AG09319 (cell line): Measurements from ENCODE around the gene CLEC16A.
"Not testable (repeated sequence)": the region's sequence is repeated elsewhere in the genome, so short reads cannot be mapped to it uniquely, and the experiment has no call there.

Experiments used
- DNase-seq: peaks from one replicate; pipeline ENCODE4 v3.0.0-alpha.2; 2010; ENCODE audit warnings: low read depth; ENCODE audit errors: extremely low read depth
- TF ChIP-seq, protein P1 (sequence below): IDR thresholded peaks from 2 replicates; pipeline ENCODE4 v1.5.1; 2011; ENCODE audit warnings: low read depth, mild to moderate bottlenecking, inconsistent platforms, low read length, moderate library complexity

Gene CLEC16A

DNA sequence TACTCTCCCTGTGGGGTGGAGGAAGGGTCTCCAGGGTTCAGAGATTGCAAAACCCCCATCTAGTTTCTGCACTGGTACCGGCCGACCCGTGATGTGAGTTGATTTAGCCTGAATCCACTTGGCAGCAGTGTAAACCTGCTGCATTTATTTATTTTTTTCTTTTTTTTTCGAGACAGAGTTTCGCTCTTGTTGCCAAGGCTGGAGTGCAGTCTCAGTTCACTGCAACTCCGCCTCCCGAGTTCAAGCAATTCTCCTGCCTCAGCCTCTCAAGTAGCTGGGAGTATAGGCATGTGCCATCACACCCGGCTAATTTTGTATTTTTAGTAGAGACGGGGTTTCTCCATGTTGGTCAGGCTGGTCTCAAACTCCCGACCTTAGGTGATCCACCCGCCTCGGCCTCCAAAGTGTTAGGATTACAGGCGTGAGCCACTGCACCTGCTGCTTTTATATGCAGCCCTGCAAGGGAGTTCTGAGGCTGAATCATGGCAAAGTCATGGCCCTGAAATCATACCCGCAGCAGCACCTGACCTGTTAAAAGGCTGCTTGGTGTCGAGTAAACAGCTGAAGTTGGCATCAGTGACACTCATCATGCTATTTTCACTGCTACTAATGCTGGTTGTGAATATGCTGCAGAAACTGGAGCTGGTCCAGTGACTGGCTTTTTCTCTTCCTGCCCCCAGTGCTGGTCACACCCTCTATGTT lies 23.5 kb upstream of the CLEC16A start:
- TF ChIP-seq, protein P1, sequence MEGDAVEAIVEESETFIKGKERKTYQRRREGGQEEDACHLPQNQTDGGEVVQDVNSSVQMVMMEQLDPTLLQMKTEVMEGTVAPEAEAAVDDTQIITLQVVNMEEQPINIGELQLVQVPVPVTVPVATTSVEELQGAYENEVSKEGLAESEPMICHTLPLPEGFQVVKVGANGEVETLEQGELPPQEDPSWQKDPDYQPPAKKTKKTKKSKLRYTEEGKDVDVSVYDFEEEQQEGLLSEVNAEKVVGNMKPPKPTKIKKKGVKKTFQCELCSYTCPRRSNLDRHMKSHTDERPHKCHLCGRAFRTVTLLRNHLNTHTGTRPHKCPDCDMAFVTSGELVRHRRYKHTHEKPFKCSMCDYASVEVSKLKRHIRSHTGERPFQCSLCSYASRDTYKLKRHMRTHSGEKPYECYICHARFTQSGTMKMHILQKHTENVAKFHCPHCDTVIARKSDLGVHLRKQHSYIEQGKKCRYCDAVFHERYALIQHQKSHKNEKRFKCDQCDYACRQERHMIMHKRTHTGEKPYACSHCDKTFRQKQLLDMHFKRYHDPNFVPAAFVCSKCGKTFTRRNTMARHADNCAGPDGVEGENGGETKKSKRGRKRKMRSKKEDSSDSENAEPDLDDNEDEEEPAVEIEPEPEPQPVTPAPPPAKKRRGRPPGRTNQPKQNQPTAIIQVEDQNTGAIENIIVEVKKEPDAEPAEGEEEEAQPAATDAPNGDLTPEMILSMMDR = no peak
- DNase-seq = no peak

DNA sequence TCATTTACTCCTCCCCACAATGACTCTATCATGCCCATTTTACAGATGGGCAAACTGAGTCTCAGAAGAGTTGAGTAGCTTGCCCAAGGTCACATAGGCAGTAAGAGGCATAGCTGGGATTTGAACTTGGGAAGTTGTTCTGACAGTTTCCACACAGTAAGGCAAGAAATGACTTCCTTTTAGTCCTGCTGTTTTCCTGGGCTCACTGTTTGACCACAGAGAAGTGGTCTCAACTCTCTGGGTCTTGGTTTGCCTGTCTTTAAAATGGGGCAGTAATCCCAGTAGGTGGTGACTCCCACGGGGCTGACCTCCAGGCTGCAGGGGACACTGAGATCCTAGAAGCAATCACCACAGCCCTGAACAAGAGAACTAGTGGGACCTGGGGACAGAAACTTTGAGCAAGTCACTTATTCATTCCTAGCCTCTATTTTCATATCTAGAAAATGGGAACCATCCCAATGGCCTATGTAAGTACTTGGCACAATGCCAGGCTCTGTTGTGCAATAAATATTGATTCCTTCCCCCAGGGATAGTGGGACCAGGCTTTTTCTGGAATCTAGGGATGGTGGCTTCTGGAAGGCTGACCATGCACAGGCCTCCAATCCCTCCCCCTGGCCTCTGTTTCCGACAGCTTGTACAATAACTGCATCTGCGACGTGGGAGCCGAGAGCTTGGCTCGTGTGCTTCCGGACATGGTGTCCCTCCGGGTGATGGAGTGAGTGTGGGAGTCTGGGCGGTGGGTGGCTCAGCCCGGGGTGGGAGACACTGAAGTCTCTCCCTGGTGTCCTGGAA lies 22.6 kb upstream of the CLEC16A start:
- TF ChIP-seq, protein P1 = no peak
- DNase-seq = no peak

DNA sequence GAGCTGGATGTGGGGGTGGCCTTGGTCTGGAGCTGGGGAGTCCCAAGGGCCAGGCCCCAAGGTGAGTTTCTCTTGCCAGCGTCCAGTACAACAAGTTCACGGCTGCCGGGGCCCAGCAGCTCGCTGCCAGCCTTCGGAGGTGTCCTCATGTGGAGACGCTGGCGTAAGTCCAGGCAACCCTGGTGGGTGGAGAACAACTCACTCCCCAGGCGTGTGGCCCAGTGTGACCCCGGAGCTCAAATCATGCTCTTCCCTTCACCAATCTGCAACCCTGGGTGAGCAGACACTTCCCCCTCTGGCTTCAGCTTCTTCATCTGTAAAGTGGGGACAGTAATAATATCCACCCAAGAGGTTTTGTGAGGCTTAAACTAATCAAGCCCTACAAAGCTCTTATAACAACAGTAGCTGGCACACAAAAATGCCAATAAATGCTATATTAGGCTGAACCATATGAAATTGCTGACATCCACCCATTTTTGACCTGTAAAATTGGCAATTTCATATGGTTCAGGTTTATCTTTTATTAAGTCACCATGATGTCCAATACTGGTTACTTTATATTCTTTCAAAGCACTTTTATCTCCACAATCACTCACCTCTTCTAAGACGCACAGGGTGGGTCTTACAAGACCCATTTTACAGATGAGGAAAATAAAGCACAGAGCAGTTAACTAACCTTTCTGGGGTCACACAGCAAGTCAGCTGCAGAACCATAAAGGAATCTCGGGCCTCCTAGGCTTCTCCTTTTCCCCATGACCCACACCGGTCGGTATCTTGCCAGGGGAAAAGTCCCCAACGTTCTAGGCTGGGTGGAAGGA lies 21.8 kb upstream of the CLEC16A start:
- TF ChIP-seq, protein P1 = no peak
- no peak for DNase-seq

DNA sequence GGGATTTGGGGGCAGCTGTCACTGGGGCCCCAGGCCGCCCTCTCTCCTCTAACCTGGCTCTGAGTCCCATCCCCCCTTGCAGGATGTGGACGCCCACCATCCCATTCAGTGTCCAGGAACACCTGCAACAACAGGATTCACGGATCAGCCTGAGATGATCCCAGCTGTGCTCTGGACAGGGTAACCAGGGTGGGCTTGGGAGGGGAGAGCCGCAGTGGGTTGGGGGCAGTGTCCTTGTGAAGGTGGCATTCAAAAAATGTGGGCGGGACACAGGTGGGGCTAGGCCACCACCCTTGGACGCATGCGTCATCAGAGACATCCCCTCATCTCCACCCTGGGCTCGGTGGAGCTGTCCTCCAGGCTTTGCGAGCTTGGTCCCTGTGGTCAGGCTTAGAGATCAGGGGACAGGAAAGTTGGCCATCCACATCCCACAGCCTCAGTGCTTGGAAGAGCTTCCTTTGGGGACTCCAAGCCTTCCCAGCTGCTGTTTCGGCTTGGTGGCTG lies 21.2 kb upstream of the CLEC16A start:
- no peak for DNase-seq
- TF ChIP-seq, protein P1 = no peak

DNA sequence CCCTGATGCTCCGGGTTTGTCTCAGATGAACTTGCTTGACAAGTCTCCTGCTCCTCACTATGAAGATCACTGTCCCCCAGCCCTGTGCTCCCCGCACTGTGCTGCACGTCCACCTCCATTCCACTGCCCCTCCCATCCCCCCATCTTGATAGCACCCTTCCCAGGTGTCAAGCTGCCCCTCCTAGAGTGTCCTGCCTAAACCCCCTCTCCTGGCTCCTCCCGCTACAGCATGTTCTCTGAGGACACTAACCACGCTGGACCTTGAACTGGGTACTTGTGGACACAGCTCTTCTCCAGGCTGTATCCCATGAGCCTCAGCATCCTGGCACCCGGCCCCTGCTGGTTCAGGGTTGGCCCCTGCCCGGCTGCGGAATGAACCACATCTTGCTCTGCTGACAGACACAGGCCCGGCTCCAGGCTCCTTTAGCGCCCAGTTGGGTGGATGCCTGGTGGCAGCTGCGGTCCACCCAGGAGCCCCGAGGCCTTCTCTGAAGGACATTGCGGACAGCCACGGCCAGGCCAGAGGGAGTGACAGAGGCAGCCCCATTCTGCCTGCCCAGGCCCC lies 20.6 kb upstream of the CLEC16A start:
- no peak for DNase-seq
- TF ChIP-seq, protein P1 = no peak

DNA sequence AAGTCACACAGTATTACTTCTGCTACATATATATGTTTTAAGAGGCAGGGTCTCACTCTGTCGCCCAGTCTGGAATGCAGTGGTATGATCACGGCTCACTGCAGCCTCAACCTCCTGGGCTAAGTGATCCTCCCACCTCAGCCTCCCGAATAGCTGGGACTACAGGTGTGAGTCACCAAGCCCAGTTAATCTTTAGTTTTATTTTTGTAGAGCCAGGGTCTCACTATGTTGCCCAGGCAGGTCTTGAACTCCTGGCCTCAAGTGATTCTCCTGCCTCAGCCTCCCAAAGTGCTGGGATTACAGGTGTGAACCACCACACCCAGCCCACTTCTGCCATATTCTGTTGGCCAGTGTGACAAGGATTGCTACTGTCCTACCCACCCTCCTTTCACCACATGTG lies 19.1 kb upstream of the CLEC16A start:
- not testable (repeated sequence) for DNase-seq

DNA sequence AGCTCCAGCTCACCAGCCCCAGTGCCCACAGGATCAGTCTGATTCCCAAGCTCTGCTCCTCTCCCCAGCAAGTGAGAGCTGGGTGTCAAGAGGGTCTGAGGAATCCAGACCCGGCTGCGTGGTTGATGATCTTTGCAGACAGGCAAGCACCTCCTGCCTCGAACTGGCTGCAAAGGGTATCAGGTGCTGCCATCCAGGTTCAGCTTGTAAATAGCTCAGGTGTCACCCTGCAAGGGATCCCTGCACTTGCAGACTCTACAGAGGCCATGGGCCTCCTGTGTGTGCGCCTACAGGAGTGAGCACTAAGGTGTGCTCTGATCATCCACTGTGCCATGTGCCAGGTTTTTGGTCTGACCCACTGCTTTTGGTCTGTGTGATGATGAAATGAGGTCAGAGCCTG lies 18.3 kb upstream of the CLEC16A start:
- DNase-seq = no peak
- TF ChIP-seq, protein P1 = no peak
